ENCODE results near the gene EPHA5.
"Not testable (repeated sequence)": the region's sequence is repeated elsewhere in the genome, so short reads cannot be mapped to it uniquely, and the experiment has no call there.

EPHA5 gene

DNA sequence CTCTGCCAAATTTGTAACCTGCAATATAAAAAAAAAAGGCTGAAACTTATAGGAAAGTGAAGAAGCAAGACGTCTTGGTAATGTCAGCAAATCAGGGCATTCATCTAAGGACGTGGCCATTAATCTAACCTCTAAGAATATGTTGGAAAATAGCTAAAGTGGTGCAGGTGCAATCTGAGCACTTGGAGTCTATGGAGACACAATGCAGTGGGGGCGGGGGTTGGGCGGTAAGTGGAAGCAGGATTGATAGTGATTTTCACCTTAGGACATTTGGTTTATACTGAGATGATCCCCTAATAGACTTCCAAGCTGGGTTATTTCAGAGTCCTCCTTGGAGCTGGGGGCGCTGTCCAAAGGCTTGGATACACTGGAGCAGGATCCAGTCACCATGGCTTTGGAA, 283.4 kb downstream of the EPHA5 start:
- DNase-seq (ENCODE audit: extremely low read depth in 1 of 2, low read depth in 1 of 2) = no peak

DNA sequence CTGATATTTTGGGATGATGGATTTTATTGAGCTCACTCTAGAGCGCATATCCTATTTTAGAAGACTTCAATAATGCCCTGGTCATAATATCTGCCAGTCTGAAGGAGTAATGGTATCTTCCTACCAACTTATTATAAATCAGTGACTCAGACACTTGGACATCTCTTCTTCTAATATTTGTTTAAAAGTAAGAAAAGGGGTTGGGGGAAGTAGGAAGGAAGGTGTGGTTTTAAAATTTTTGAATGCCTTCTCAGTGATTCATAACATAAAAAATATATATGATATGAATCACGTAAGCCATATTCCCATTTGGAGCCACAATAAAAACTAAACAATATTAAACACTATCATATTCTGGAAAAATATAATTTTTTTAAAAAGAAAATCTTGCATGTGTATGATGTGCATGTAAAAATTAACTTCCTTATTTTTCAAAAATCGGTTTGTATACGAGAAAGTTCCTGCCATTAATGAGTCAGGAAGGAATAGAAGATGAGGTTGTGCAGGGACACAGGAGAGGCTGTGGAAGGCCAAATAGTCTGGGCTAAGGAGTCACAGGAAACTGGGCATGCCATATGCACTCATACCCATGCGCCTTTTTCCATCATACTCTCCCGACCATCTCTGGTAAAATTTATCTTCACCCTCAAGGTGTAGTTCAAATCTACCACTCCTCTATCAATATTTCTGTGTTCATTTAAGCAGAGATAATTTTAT, 286.5 kb downstream of the EPHA5 start:
- DNase-seq (ENCODE audit: extremely low read depth in 1 of 2, low read depth in 1 of 2) = no peak

DNA sequence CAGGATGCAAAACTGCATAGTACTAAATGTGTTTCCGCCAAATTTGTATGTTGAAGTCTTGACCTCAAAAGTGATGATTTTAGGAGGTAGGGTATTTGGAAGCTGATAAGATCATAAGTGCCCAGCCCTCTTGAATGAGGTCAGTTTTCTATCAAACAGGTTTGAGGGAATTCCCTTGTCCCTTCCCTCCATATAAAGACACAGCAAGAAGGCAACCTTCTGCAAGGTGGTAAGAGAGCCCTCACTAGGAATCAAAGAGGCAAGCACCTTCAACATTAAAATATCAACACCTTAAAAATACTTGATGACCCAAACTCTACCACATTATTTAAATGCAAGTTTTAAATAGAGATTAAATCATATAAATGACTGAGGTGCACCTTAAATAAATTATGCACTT, 288.6 kb downstream of the EPHA5 start:
- no peak for DNase-seq (ENCODE audit: extremely low read depth in 1 of 2, low read depth in 1 of 2)

DNA sequence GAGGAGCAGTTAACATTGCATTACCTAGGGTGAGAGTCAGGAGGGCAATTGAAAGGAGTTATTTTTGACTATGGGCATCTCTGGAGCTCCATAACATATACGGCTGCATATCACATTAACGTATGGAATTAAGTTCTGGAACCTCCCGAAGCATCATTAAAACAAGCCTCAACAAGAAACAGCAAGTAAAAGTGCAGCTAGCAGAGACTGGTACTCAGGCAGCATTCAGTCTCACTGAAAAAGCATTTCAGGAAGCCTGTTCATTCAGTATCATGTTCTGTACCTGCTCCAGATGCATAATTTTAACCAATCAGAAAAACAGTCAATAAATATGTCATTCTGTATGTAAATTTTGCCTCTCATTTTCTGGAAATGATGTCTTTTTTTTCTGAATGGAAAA, 299.6 kb downstream of the EPHA5 start:
- no peak for DNase-seq (ENCODE audit: extremely low read depth in 1 of 2, low read depth in 1 of 2)

DNA sequence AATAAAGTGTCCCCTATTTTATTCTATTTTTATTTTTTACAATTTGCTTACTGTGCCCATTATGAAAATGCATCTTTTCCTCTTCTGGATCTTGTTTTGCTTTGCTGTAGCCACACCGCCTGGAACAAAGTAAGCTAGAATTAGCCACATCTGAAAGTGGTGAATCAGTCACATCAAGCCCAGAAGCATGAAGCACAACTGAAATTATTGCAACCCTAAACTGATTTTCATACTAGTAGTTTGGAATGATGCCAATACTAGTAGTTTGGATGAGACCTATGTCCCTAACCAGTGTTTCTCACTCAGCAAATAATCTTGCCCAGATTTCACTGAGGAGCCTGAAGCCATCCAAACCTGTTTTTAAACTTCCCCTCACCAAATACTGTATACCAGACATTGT, 303.0 kb downstream of the EPHA5 start:
- no peak for DNase-seq (ENCODE audit: extremely low read depth in 1 of 2, low read depth in 1 of 2)

DNA sequence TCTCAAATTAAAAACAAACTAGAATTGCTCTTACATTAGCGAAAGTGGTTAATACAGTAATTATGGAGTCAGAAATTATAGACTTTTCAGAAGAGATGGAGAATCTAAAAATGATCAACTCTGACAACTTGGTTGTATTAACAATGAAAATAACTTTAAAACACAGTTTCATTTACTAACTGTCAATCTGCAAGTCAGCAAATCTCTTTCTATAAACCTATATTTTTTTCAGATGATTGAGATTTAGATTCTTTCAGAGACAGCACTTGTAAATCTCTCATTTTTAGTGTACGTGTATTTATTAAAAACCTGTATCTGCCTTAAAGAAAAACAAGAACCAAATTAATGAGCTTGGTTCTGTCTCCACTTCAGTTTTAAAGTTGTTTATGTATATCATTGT, 311.4 kb downstream of the EPHA5 start:
- no peak for DNase-seq (ENCODE audit: extremely low read depth in 1 of 2, low read depth in 1 of 2)

DNA sequence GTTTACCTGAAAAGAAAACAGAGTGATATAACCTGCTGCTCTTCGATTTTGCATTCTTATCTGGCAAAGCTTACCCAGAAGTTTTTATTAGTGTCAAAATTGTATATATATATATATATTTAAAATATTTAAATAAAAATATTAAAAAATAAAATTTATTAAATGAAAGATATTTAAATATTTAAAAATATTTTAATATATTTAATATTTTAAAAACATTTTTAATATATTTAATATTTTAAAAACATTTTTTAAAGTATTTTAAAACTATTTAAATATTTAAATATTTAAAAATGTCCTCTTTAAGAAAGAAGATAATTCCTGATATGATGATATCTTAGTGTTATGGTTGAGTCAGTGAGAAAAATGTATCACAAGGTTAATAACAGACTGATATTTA, 317.2 kb downstream of the EPHA5 start:
- DNase-seq (ENCODE audit: extremely low read depth in 1 of 2, low read depth in 1 of 2) = no peak

DNA sequence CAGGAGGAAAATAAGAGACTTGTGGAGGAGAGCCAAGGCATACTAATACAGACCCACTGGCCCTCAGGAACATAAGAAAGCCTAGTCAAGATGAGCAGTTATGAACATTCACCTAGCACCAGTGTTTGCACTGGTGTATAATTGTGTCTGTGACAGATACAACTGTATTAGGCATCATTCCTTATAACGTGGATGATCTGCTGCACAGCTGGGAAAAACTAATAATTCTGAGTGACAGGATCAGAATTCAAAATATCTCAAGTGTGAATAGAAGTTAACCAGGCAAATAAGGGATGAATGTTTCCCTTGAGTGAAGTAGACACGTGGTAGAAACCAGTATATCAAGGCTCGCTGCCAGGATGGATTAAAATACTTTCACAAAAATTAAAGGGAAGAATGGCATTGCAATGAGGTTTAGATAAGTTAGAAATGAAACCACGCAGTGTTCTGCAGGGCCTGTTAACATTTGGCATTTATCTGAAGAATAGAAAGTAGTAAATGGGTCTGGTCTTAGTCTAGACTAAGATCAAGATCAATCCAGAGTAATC, 325.9 kb downstream of the EPHA5 start:
- DNase-seq (ENCODE audit: extremely low read depth in 1 of 2, low read depth in 1 of 2) = no peak

DNA sequence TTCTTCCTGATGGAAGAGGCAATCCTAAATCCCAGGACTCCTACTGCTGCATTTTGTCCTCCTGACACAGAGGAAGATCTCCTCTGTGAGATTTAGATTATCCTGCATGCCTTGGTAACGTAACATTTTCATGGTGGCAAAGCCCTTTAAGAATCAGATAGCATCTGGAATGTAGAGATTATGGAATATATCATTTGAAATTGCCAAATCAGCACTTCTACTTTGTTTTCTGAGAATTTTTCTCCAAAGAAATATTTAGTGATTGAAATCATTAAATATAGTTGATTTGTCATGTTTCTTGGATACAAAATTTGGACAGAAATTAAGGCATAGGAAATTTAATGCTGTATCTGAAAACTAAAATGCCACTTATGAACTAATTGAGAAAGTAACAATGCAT, 326.9 kb downstream of the EPHA5 start:
- DNase-seq (ENCODE audit: extremely low read depth in 1 of 2, low read depth in 1 of 2) = no peak

DNA sequence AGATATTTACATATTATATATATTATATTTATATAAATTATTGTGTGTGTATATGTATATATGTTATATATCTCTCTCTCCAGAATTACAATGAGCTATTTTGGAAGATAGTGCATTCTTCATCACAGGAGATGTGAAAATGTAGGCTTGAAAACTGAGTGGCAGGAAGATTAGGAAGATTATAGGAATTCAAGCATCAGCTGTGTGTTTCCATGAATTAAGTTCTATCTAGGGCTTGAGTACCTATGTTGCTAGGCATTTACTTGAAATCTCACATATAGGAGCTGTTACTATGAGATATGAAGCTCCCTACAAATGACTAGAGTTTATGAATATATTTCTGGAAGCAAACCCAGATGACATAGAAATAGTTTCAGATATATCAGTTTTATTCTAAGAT, 328.7 kb downstream of the EPHA5 start:
- no peak for DNase-seq (ENCODE audit: extremely low read depth in 1 of 2, low read depth in 1 of 2)

DNA sequence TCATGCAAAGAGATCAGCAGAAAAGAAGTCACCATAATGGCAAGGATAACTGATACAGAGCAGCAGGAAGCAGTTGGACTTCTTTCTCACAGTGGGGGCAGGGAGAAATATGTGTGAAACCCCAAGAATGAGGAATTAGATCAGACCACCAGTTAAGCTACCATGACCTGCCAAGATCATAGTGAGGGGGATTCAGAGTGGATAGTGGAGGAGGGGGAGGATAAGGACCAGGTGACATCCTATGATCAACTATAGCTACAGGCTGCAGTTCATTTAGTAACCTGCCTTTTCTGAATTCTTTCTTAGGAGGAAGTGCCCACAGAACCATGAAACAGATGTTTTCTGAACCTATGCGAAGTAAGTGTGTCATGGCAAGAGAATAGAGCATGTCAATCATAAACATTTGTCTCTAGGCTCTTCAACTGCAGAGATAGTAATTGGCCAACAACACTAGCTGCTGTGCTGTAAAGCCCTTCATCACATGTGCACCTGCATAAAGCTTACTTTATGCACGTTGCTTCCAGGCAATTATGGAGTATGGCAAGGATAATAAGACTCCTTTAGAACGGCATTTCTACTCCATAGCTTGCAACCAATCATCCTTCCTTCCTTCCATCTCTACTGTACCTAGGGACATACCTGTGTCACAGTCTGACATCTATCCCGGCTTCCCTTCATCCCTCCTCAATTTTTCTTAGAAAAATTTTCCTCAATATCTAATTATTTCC, 329.7 kb downstream of the EPHA5 start:
- DNase-seq (ENCODE audit: extremely low read depth in 1 of 2, low read depth in 1 of 2) = no peak

DNA sequence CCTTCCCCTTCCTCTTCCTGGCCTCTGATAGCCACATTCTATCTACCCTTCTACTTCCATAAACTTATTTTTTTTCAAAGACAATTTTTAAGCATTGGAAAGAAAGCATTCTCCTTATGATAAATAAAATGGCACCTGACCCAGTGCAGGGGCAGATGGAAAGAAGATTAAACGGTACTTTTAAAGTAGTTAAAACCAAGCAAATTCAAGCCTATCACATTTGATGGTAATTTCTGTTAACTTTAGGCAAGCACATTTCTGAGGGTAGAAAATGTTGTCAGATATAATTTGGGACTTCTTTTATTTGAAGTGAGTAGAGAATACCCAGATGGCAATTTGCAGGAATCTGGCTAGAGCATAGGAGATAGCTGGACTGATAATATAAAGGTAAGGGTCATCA, 332.9 kb downstream of the EPHA5 start:
- no peak for DNase-seq (ENCODE audit: extremely low read depth in 1 of 2, low read depth in 1 of 2)

DNA sequence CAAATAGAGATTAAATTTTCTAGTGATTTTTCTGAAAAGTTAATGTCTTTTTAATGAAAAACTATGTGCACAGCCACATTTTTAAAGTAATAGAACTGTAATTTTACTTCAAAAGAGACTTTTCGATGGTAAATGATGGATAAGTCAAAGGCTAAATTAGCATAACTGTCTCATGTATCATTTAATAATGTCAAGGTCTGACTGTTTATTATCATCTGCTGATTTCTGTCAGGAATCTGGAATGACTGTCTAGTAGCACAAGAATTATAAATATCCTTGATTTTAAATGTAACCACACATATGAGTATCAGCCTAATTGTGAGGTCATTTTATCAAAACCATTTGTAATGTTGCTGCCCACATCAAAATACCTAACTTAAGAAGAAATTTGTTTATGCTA, 333.8 kb downstream of the EPHA5 start:
- no peak for DNase-seq (ENCODE audit: extremely low read depth in 1 of 2, low read depth in 1 of 2)

DNA sequence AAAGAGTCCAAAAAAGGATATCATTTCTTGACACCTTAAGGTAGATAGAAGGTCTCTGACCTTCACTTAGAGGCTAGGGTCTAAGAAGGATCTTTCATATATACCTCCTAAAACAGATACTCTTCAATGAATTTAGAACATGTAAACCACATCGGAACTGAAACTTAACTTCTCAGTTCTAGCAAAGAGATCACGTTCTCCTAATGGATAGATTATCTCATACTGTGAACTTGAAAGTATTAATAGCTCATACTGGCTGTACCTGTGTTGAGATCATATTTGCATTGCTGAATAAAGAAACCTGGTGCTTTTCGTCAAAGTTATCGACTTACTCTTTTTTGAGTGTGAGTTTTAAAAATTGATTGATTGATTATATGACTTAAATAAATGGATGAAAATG, 353.8 kb downstream of the EPHA5 start:
- DNase-seq (ENCODE audit: extremely low read depth in 1 of 2, low read depth in 1 of 2) = no peak

DNA sequence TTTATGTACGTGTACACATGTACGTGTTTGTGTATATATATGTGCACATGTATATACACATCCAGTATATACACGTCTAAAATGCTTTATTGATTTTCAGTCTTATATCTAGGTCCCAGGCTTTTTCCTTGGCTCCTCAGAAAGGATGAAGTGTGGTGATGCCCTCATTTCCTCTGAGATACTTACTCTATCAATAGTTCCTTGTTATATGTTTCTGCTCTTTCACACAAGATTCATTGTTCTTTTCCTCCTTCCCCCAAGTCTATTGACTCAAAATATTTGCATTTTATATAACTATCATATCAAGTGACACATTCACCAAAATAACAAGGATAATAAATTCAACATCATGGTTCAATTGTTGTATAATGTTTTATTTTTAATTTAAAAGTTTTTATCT, 359.2 kb downstream of the EPHA5 start:
- no peak for DNase-seq (ENCODE audit: extremely low read depth in 1 of 2, low read depth in 1 of 2)

DNA sequence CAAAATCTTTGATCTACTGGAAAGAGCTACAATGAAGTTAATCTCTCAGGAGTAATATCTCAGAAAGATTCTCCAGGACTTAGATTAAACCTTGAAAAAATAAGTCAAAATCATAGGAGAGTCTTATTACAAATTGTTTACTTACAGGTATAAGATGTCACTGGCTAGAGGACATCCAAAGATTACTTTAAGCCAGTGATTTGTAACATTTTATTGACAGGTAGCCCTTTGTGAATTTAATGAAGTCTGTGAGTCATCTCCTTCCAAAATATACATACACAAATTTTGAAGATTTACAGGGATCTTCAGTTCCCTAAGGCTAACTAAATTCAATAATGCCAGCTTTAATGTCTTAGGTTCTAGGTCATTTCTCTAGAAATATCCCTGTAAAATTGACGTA, 359.7 kb downstream of the EPHA5 start:
- DNase-seq (ENCODE audit: extremely low read depth in 1 of 2, low read depth in 1 of 2) = no peak

DNA sequence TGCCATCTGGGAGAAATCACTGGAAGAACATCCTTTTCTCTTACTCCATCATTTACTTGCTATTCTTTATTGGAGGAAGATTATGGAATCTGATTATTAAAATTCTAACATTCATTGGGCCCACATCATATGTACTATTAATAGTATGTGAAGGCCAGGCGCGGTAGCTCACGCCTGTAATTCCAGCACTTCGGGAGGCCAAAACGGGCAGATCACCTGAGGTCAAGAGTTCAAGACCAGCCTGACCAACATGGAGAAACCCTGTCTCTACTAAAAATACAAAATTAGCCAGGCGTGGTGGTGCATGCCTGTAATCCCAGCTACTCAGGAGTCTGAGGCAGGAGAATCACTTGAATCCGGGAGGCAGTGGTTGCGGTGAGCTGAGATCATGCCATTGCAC, 361.7 kb downstream of the EPHA5 start:
- not testable (repeated sequence) for DNase-seq (ENCODE audit: extremely low read depth in 1 of 2, low read depth in 1 of 2)

DNA sequence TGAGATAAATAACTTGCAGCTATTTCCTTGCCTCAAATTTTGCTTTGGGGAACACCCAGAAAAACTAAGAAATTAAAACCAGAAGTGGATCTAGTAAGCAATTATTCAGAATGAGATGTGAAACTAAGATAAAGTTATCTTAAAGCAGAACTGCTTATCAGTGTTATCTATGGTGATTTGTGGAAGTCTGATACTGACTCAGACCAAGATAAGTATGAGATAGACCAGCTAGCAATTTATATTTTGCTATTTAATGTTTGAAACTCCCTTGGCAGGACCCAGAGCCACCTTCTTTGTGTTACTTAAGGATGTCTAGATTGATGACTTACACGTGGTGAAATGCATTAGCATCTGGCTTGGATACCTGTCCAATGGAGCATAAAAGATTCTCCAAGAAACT, 368.1 kb downstream of the EPHA5 start:
- DNase-seq (ENCODE audit: extremely low read depth in 1 of 2, low read depth in 1 of 2) = no peak

DNA sequence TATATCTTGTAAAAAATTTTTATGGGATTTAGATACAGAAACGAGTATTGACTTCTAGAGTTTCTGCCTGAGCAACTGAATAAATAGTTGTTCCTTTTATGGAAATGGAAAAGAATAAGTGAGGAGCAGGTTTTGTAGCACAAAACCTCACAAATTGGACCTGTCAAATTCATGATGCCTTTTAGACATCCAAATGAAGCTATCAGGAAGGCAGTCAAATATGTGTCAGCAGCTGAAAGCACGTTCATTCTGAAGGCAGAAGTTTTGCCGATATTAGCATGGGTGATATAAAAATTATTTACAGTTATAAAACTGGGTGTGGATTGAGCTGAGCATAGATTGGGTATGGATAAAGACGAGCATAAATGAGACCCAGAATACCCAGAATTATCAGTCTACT, 374.0 kb downstream of the EPHA5 start:
- no peak for DNase-seq (ENCODE audit: extremely low read depth in 1 of 2, low read depth in 1 of 2)

DNA sequence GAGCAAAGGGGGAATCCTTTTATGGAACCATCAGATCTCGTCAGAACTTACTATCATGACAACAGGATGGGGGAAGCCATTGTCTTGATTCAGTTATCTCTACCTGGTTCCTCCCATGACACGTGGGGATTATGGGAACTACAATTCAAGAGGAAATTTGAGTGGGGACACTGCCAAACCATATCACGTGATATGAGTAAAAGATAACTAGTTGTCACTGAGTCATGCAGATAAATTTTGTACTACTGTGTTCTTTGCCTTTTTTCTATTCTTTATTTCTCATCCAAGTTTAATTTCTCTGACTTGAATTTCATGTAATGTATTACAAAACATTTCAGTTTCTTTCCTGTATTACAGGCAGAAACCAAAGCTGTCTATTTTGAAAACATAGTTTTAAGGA, 383.2 kb downstream of the EPHA5 start:
- no peak for DNase-seq (ENCODE audit: extremely low read depth in 1 of 2, low read depth in 1 of 2)

All from stimulated activated CD8-positive, alpha-beta memory T cell treated with anti-CD3 and anti-CD28 coated beads, Interleukin-7, amount 100 ng/mL, for 48 hours (primary cell).